ENCODE data around the gene DMPK.
A peak's percentile ranks its signal among the peaks of the same experiment; 100 is the strongest.

DMPK gene

DNA sequence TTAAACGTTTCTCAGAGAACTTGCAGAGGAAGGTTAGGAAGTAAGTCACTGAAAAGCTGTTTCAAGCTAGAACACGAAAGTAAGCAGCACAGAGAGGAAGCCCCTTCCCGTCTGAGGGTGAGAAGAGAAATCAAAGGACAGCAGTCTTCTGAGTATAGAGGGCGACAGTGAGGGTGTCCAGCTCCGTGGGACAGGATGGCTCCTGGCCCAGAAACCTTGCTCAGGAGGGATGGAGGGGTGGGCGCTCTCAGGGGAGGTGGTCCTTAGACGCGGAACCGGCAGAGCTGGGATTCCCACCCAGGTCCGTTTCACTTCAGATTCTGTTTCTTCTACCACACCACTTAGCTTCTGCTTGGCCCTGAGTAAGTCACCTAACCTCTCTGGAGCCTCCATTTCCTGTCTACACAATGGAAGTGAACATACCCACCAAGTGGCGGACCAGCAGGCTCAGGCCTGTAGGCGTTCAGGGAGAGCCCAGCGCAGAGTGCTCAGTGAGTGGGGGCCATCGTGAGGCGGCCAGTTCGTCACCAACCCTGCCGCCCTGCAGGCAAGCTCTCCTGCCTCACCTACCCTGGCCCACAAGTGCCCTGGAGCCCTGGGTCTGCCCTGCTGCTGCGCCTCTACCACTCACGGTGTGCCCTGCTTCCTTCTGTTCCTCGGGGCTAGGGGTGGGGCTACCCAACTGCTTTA, 38.3 kb upstream of the DMPK start:
- TF ChIP-seq, protein P1, sequence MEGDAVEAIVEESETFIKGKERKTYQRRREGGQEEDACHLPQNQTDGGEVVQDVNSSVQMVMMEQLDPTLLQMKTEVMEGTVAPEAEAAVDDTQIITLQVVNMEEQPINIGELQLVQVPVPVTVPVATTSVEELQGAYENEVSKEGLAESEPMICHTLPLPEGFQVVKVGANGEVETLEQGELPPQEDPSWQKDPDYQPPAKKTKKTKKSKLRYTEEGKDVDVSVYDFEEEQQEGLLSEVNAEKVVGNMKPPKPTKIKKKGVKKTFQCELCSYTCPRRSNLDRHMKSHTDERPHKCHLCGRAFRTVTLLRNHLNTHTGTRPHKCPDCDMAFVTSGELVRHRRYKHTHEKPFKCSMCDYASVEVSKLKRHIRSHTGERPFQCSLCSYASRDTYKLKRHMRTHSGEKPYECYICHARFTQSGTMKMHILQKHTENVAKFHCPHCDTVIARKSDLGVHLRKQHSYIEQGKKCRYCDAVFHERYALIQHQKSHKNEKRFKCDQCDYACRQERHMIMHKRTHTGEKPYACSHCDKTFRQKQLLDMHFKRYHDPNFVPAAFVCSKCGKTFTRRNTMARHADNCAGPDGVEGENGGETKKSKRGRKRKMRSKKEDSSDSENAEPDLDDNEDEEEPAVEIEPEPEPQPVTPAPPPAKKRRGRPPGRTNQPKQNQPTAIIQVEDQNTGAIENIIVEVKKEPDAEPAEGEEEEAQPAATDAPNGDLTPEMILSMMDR (IDR thresholded peaks at IDR 0.05; ENCODE audit: insufficient read depth, low read depth, low read length, missing control alignments): no peak
- no peak overlapping the region for H3K4me3 ChIP-seq (ENCODE audit: low read depth, low read length)
- no peak for DNase-seq (ENCODE audit: low read depth)

DNA sequence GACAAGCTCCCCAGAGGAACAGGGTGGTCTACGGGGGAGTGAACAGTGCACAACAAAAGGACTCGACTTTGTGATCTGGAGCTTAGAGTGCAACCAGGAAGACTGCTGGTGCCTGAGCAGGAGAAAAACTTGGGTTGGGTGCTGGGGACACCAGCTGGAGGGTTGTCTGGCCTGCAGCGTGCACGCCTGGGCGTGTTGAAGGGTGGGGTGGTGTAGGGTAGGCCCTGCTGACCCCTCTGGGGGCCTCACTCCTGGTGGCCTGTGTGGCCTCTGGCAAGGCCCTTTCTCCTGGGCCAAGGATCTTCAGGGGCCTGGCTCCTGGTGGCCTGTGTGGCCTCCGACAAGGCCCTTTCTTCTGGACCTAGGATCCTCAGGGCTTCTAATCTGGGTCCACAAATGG, 37.5 kb upstream of the DMPK start:
- no peak overlapping the region for H3K4me3 ChIP-seq (ENCODE audit: low read depth, low read length)
- DNase-seq (ENCODE audit: low read depth): no peak
- TF ChIP-seq, protein P1 (IDR thresholded peaks at IDR 0.05; ENCODE audit: insufficient read depth, low read depth, low read length, missing control alignments): no peak

DNA sequence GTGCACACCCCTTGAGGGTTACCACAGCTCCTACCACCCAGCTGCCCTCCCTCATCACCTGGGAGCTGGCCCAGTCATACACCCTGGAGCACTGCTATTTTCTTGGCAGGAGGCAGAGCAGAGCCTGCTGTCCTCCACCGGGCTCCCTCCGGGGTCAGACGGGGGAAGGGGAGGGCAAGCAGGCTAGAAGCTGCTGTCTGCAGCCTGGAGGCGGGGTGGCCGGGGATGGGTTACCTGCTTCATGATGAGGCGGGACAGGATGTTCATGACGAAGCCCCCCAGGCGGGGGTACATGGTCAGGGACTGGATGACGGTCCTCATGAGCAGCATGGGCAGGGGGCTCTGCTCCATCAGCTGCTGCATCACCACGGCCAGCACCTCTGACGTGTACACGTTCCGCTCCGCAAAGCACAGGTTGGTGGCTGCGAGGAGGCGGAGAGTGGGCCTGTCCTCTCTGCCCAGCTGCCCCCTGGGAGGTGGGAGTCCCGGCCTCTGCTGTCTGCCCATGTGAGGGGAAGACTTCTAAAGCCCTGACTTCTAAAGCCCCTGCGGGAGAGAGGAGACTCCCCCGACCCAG, 35.5 kb upstream of the DMPK start:
- no peak overlapping the region for H3K4me3 ChIP-seq (ENCODE audit: low read depth, low read length)
- TF ChIP-seq, protein P1 (IDR thresholded peaks at IDR 0.05; ENCODE audit: insufficient read depth, low read depth, low read length, missing control alignments): no peak
- DNase-seq (ENCODE audit: low read depth): no peak

DNA sequence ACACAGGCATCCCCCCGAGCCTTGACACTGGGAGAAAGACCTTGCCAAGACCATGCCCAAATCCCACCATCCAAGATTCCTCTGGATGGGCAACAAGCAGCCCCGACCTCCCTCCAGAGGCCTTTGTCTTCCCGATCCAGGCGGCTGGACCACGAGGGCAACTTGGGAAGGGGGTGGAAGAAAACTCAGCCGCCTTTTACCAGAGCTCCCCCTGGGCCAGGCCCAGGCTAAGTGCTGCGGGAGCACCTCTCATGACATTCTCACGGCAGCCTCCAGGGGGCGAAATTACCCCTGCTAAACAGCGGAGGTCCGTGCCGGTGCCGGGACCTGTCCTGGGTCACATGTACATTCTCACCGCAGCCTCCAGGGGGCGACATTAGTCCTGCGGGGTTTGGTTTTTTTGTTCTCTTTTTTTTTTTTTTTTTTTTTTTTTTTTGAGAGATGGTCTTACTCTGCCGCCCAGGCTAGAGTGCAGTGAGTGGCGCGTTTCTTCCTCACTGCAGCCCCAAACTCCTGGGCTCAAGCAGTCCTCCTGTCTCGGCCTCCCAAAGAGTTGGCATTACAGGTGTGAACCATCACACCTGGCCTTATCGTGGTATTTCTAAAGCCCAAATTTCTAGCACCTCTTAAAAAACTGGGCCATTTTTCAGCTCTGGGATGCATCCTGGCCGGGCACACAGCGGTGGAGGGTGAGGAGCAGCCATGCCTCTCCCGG, 34.9 kb upstream of the DMPK start:
- H3K4me3 ChIP-seq (ENCODE audit: low read depth, low read length): no peak overlapping the region
- peak; percentile 97 for DNase-seq (ENCODE audit: low read depth)
- TF ChIP-seq, protein P1 (IDR thresholded peaks at IDR 0.05; ENCODE audit: insufficient read depth, low read depth, low read length, missing control alignments): peak; percentile 94

DNA sequence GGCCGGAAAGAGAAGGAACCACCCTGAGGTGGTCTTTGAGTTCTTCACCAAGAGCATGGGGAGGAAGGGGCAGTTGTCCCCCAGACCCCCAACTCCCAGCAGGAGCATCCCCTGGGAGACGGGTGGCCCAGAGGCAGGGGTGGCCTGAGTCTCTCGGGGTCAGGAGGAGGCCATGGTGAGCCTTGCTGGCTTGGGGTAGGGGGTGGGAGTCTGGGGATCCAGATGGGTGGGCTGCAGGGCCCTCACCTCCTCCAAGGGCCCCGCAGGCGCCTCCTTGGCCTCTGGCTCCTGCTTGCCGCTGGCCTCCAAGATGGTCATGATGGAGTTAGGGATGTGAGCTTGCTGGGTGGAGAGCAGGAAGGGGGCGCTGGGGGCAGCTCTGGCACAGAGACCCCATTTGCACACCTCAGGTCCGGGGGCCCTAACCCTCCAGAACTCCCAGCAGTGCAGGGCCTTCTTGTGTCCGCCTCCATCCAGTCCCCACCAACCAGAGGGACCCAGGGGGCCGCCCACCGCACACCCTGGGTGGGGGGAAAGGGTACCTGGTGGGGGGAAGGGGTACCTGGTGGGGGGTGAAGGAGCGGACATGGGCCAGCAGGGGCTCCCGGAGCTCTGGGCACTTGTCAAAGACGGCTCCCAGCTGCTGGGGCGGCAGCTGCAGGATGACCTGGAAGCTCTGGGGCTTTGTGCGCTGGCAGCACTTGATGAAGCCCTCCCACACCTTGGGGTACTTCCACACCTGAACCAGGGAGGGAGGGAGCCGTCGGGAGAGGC, 34.1 kb upstream of the DMPK start:
- no peak for DNase-seq (ENCODE audit: low read depth)
- TF ChIP-seq, protein P1 (IDR thresholded peaks at IDR 0.05; ENCODE audit: insufficient read depth, low read depth, low read length, missing control alignments): no peak
- no peak overlapping the region for H3K4me3 ChIP-seq (ENCODE audit: low read depth, low read length)

DNA sequence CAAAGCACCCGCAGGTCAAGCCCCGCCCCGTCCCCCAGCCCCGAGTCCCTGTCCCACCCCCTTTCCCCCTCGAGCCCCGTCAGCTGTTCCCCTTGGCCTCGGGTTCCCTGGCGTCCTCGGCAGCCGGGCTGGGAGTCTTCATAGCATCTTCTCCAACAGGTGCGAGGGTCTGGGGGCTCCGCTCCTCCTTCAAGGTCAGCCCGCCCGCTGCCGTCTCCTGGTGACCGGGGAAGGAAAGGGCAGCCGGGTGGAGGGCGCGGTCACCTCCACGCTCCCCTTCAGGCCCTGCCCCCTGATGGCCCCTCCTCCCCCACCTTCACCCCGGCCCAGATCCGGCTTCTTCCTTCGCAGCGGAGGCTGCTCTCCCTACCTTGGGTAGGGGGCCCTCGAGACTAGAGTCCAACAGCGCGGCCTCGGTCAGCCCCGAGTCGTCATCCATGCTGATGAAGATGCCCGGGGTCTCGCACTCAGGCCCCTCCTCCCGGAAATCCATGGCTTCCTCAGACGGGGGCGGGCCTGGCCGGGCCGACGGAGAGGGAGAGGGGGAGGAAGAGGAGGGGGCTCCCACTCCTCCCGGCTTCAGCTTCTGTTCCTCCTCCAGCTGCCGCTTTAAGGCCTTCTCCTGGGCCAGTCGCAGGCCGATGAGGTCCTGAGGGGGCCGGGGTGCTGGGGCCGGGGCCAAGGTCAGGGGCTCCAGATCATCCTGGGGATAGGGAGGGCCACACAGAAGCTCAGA, 33.4 kb upstream of the DMPK start:
- no peak overlapping the region for H3K4me3 ChIP-seq (ENCODE audit: low read depth, low read length)
- no peak for DNase-seq (ENCODE audit: low read depth)
- TF ChIP-seq, protein P1 (IDR thresholded peaks at IDR 0.05; ENCODE audit: insufficient read depth, low read depth, low read length, missing control alignments): no peak

Data from GM12865 (cell line).